HepG2 (cell line): Measurements from ENCODE around the gene C6orf62. TPM values are rescaled to one million over a fixed set of nuclear protein-coding genes. Genes with fewer than 3 reads are reported as not detected.

ENCODE experiments used
- BORCS8-MEF2B ChIP-seq: sonication (generic); formaldehyde crosslinking; IDR thresholded peaks from 2 replicates; pipeline ENCODE4 v1.8.0; 2022; ENCODE audit warnings: mild to moderate bottlenecking, missing genetic modification reagents
- ETV5 ChIP-seq: IDR thresholded peaks from 2 replicates; pipeline ENCODE4 v1.6.1; 2018; ENCODE audit warnings: missing biosample characterization, missing genetic modification reagents, inconsistent platforms, borderline replicate concordance
- GZF1 ChIP-seq: sonication (generic); formaldehyde crosslinking; IDR thresholded peaks from 2 replicates; pipeline ENCODE4 v1.5.1; 2020; ENCODE audit warnings: mild to moderate bottlenecking, missing genetic modification reagents
- IRF1 ChIP-seq: sonication (generic); formaldehyde crosslinking; IDR thresholded peaks from 2 replicates; pipeline ENCODE4 v1.4.0; 2020; ENCODE audit warnings: low read depth, mild to moderate bottlenecking, missing genetic modification reagents
- KAT8 ChIP-seq: IDR thresholded peaks from 2 replicates; pipeline ENCODE4 v1.6.1; 2016; ENCODE audit warnings: missing genetic modification reagents, missing compliant biosample characterization
- MAF1 ChIP-seq: sonication (generic); formaldehyde crosslinking; IDR thresholded peaks from 2 replicates; pipeline ENCODE4 v1.5.0; 2020; ENCODE audit warnings: missing genetic modification reagents, borderline replicate concordance
- MATR3 ChIP-seq: sonication (generic); formaldehyde crosslinking; IDR thresholded peaks from 2 replicates; pipeline ENCODE4 v1.4.0; 2020; ENCODE audit warnings: missing genetic modification reagents
- MED1 ChIP-seq: sonication (generic); formaldehyde crosslinking; IDR thresholded peaks from 2 replicates; pipeline ENCODE4 v1.4.0; 2020; ENCODE audit warnings: missing genetic modification reagents
- MIXL1 ChIP-seq: IDR thresholded peaks from 2 replicates; pipeline ENCODE4 v1.6.1; 2016
- MLLT10 ChIP-seq: sonication (generic); formaldehyde crosslinking; IDR thresholded peaks from 2 replicates; pipeline ENCODE4 v1.4.0; 2020; ENCODE audit warnings: missing genetic modification reagents
- NR1H2 ChIP-seq: sonication (generic); formaldehyde crosslinking; IDR thresholded peaks from 2 replicates; pipeline ENCODE4 v1.8.1; 2022; ENCODE audit warnings: low read depth, missing genetic modification reagents, borderline replicate concordance
- POGK ChIP-seq: sonication (generic); formaldehyde crosslinking; conservative IDR thresholded peaks from 2 replicates; pipeline ENCODE4 v1.8.0; 2022; ENCODE audit warnings: mild to moderate bottlenecking, moderate library complexity, missing genetic modification reagents
- SALL2 ChIP-seq: sonication (generic); formaldehyde crosslinking; IDR thresholded peaks from 2 replicates; pipeline ENCODE4 v1.8.1; 2023; ENCODE audit warnings: mild to moderate bottlenecking, missing genetic modification reagents, inconsistent platforms
- SAP130 ChIP-seq: IDR thresholded peaks from 2 replicates; pipeline ENCODE4 v1.6.1; 2016; ENCODE audit warnings: low read depth
- SMAD3 ChIP-seq: sonication (generic); formaldehyde crosslinking; IDR thresholded peaks from 2 replicates; pipeline ENCODE4 v1.4.0; 2020; ENCODE audit warnings: missing genetic modification reagents
- SP1 ChIP-seq, 2 experiments: fragments of 450-650 bp in 1 of 2; sonication (generic) in 1 of 2; formaldehyde crosslinking in 1 of 2; IDR thresholded peaks; 2 replicates each; pipeline versions ENCODE4 v1.4.0 to v1.6.1; 2016 to 2020; ENCODE audit warnings: missing genetic modification reagents in 1 of 2
- SUZ12 ChIP-seq: fragments of 150-350 bp; IDR thresholded peaks from 2 replicates; pipeline ENCODE4 v1.6.1; 2014; ENCODE audit warnings: low read depth, low read length
- TAF15 ChIP-seq: fragments of 200-400 bp; formaldehyde crosslinking; IDR thresholded peaks from one replicate; pipeline ENCODE4 v1.6.1; 2018; ENCODE audit warnings: mild to moderate bottlenecking, low read depth, low read length; ENCODE audit not compliant: poor library complexity, severe bottlenecking
- ZFX ChIP-seq: sonication (generic); formaldehyde crosslinking; IDR thresholded peaks from 2 replicates; pipeline ENCODE4 v1.4.0; 2020; ENCODE audit warnings: mild to moderate bottlenecking, low read depth, missing genetic modification reagents, moderate library complexity
- ZNF138 ChIP-seq: sonication (generic); formaldehyde crosslinking; IDR thresholded peaks from 2 replicates; pipeline ENCODE4 v1.5.0; 2020; ENCODE audit warnings: mild to moderate bottlenecking, low read depth, missing genetic modification reagents
- ZNF275 ChIP-seq: sonication (generic); formaldehyde crosslinking; IDR thresholded peaks from 2 replicates; pipeline ENCODE4 v1.8.0; 2022; ENCODE audit warnings: missing genetic modification reagents, mild to moderate bottlenecking, inconsistent platforms, borderline replicate concordance
- ZNF292 ChIP-seq: sonication (generic); formaldehyde crosslinking; IDR thresholded peaks from 2 replicates; pipeline ENCODE4 v1.8.1; 2022; ENCODE audit warnings: mild to moderate bottlenecking, low read depth, missing genetic modification reagents, borderline replicate concordance
- ZNF678 ChIP-seq: sonication (generic); formaldehyde crosslinking; IDR thresholded peaks from 2 replicates; pipeline ENCODE4 v1.4.0; 2020; ENCODE audit warnings: mild to moderate bottlenecking, missing genetic modification reagents
- ZNF710 ChIP-seq: sonication (generic); formaldehyde crosslinking; IDR thresholded peaks from 2 replicates; pipeline ENCODE4 v1.5.0; 2020; ENCODE audit warnings: mild to moderate bottlenecking, missing genetic modification reagents, borderline replicate concordance
- ZNF891 ChIP-seq: sonication (generic); formaldehyde crosslinking; IDR thresholded peaks from 2 replicates; pipeline ENCODE4 v1.5.0; 2020; ENCODE audit warnings: mild to moderate bottlenecking, missing genetic modification reagents
- polyA plus RNA-seq, 8 experiments: library from polyadenylated mRNA; depleted of rRNA in 3 of 8; stranded (reverse) in 7 of 8; unstranded in 1 of 8; fragments of >200 nt; fragmentation: Illumina TruSeq in 4 of 8; extraction: Trizol in 4 of 8; gene quantifications; 2 replicates each; pipeline versions ENCODE4 v1.2.1 to v1.2.3, GENCODE V29; 2011 to 2016; ENCODE audit warnings: low read depth in 4 of 8, missing spikeins in 1 of 8, mixed read lengths in 1 of 8; ENCODE audit not compliant: insufficient read depth in 1 of 8
- total RNA-seq, 5 experiments: library from RNA; depleted of rRNA; stranded (reverse); fragments of >200 nt; fragmentation: Illumina TruSeq; extraction: Trizol; gene quantifications; 2 replicates each; pipeline ENCODE4 v1.2.3, GENCODE V29; 2016; ENCODE audit warnings: low read depth in 1 of 5

C6orf62 gene
- total and polyA plus RNA-seq, 2 of the 13 experiments (the other 11 are each of a cell fraction or from before 2014, with no cell fraction given): 54.8 to 90.4 TPM

- TF ChIP-seq POGK (CRISPR knock-in tag) (peak; percentile 95), SMAD3 (CRISPR knock-in tag) (peak; percentile 96), SUZ12 (no peak), ZNF710 (CRISPR knock-in tag) (peak; percentile 71; the same call in 1 of the 2 replicates), SP1 (IDR thresholded peaks at IDR 0.05) (no peak), SP1 (CRISPR knock-in tag; IDR thresholded peaks at IDR 0.05) (no peak; the same call in 1 of the 2 replicates), SALL2 (peak; percentile 86), ZNF138 (CRISPR knock-in tag) (peak; percentile 87; the same call in 1 of the 2 replicates), NR1H2 (CRISPR knock-in tag) (no peak; the same call in 1 of the 2 replicates), ZNF678 (0 out of 2 replicates have a peak, but pooled peaks have one; percentile 59), KAT8 (CRISPR knock-in tag) (peak; percentile 78), MIXL1 (CRISPR knock-in tag) (peak; percentile 45; the same call in 1 of the 2 replicates), MAF1 (CRISPR knock-in tag) (0 out of 2 replicates have a peak, but pooled peaks have one; percentile 20), IRF1 (CRISPR knock-in tag) (no peak), ZNF292 (peak; percentile 65; the same call in 1 of the 2 replicates), ZNF275 (CRISPR knock-in tag) (0 out of 2 replicates have a peak, but pooled peaks have one; percentile 24), BORCS8-MEF2B (CRISPR knock-in tag) (peak; percentile 91), ZNF891 (CRISPR knock-in tag) (peak; percentile 95), MLLT10 (CRISPR knock-in tag) (no peak), MED1 (CRISPR knock-in tag) (peak; percentile 45), ETV5 (CRISPR knock-in tag) (peak; percentile 11; the same call in 1 of the 2 replicates), ZFX (CRISPR knock-in tag) (peak; percentile 51), TAF15 (no peak), SAP130 (CRISPR knock-in tag) (peak; percentile 96), GZF1 (peak; percentile 81; the same call in 1 of the 2 replicates), MATR3 (CRISPR knock-in tag) (no peak)
These were observed 2.7 kb upstream of the C6orf62 start (continued) for GRCh38 chr6:24721461-24722215.
